SK-N-SH treated with all-trans-retinoic acid at 6 μM for 48 hours (cell line): ENCODE results near the gene C8G.

Experiments
- ARNTL ChIP-seq: fragments of 450-650 bp; formaldehyde crosslinking; IDR thresholded peaks from 2 replicates; pipeline ENCODE4 v1.5.0; 2020; ENCODE audit warnings: low read depth, mild to moderate bottlenecking, moderate library complexity, borderline replicate concordance
- BACH2 ChIP-seq: fragments of 250-450 bp; sonication (Bioruptor Pico); IDR thresholded peaks from 2 replicates; pipeline ENCODE4 v1.9.0; 2021; ENCODE audit warnings: mild to moderate bottlenecking, borderline replicate concordance
- OSR1 ChIP-seq: fragments of 250-450 bp; sonication (Bioruptor Pico); IDR thresholded peaks from 2 replicates; pipeline ENCODE4 v1.8.0; 2022; ENCODE audit warnings: moderate library complexity, mild to moderate bottlenecking, inconsistent platforms
- PPARA ChIP-seq: fragments of 250-450 bp; sonication (Bioruptor Pico); IDR thresholded peaks from 2 replicates; pipeline ENCODE4 v1.5.0; 2020; ENCODE audit warnings: mild to moderate bottlenecking, borderline replicate concordance
- ZFP30 ChIP-seq: fragments of 450-650 bp; formaldehyde crosslinking; IDR thresholded peaks from 2 replicates; pipeline ENCODE4 v1.5.0; 2022; ENCODE audit warnings: mild to moderate bottlenecking, moderate library complexity
- TF ChIP-seq, protein P1 (sequence below): fragments of 250-450 bp; sonication (Bioruptor Pico); IDR thresholded peaks from 2 replicates; pipeline ENCODE4 v1.5.1; 2020; ENCODE audit warnings: low read depth, mild to moderate bottlenecking, moderate library complexity

DNA sequence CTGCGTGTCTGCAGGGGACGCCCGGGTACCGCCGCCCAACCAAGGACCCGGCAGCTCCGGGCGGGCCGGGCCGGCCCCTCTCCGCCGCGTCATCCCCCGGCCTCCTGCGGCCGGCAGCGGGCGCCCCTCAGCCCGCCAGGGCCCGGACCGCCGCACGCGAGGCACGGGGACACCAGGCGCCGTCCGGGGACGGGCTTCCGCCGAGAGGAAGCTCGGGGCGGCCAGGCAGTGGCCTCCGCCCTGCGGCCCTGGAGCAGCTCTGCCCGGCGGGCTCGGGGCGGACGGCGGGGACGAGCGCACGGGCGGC lies 878 bp upstream of the C8G start:
- TF ChIP-seq PPARA (CRISPR knock-in tag), result no peak
- TF ChIP-seq, protein P1, sequence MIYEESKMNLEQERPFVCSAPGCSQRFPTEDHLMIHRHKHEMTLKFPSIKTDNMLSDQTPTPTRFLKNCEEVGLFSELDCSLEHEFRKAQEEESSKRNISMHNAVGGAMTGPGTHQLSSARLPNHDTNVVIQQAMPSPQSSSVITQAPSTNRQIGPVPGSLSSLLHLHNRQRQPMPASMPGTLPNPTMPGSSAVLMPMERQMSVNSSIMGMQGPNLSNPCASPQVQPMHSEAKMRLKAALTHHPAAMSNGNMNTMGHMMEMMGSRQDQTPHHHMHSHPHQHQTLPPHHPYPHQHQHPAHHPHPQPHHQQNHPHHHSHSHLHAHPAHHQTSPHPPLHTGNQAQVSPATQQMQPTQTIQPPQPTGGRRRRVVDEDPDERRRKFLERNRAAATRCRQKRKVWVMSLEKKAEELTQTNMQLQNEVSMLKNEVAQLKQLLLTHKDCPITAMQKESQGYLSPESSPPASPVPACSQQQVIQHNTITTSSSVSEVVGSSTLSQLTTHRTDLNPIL (CRISPR knock-in tag), result no peak
- TF ChIP-seq OSR1 (CRISPR knock-in tag), result no peak
- TF ChIP-seq ARNTL (CRISPR knock-in tag), result no peak
- TF ChIP-seq ZFP30 (CRISPR knock-in tag), result no peak
- no peak for TF ChIP-seq BACH2 (CRISPR knock-in tag)
